Activated naive CD4-positive, alpha-beta T cell treated with anti-CD3 and anti-CD28 coated beads, Interleukin-2, amount 10 ng/mL, durations not matched to agents 7 days and 5 days (primary cell): ENCODE results near the gene PPP1R37.

Experiments used
- CTCF ChIA-PET: fragments of 350-600 bp; sonication (Branson Sonifier 250); formaldehyde crosslinking; loops from one replicate; lab custom pipeline; 2021; ENCODE audit warnings: antibody characterized with exemption; lab: Charles Lee
- DNase-seq: peaks from one replicate; pipeline ENCODE4 v3.0.0-alpha.2; 2020
- H3K27ac Mint-ChIP-seq: one replicate; pipeline ENCODE4 v1.8.0; 2021; ENCODE audit warnings: mild to moderate bottlenecking, moderate library complexity, mixed read lengths
- H3K27me3 Mint-ChIP-seq: one replicate; pipeline ENCODE4 v1.8.0; 2021; ENCODE audit warnings: mild to moderate bottlenecking, mixed read lengths
- H3K36me3 Mint-ChIP-seq: one replicate; pipeline ENCODE4 v1.8.0; 2021; ENCODE audit warnings: mixed read lengths
- H3K4me1 Mint-ChIP-seq: one replicate; pipeline ENCODE4 v1.8.0; 2021; ENCODE audit warnings: mixed read lengths
- H3K4me3 Mint-ChIP-seq: one replicate; pipeline ENCODE4 v1.8.0; 2021; ENCODE audit warnings: mild to moderate bottlenecking, moderate library complexity, mixed read lengths
- H3K9me3 Mint-ChIP-seq: one replicate; pipeline ENCODE4 v1.8.0; 2021; ENCODE audit warnings: mixed read lengths

Gene PPP1R37

GRCh38 chr19:45092747-45093678, at the start of gene PPP1R37:
TSS of gene PPP1R37 (plus strand) at chr19:45093179. CDS start at chr19:45093326, 147 bp downstream.
- CTCF ChIA-PET = interaction anchor here (0.7 to 2.1 kb wide), 6 partner anchors 33 to 392 kb away, joined by 3 to 14 read pairs (median 3); partner anchors contain the start of genes BLOC1S3 and TRAPPC6A
- peak; percentile 94 for DNase-seq
- Mint-ChIP-seq H3K4me1 (peaks cover 66% of the 10 kb centered on the region), H3K4me3 (peak within 1 kb of the TSS; percentile 91), H3K9me3 (peaks cover 3% of the 10 kb centered on the region), H3K36me3 (peaks cover 31% of the 10 kb centered on the region), H3K27me3 (no peaks in the 10 kb centered on the region), H3K27ac (peak within 1 kb of the TSS; percentile 97)

- CTCF ChIA-PET = interaction anchor here (0.5 to 3.1 kb wide), 2 partner anchors 13 to 144 kb away, joined by 3 to 13 read pairs; no protein-coding TSS in a partner anchor
- H3K36me3 Mint-ChIP-seq = peaks cover 29% of the 10 kb centered on the region
- H3K4me1 Mint-ChIP-seq = peaks cover 40% of the 10 kb centered on the region
- H3K9me3 Mint-ChIP-seq = no peaks in the 10 kb centered on the region
- H3K27ac Mint-ChIP-seq = no peak overlapping the region
- no peak for DNase-seq
- H3K4me3 Mint-ChIP-seq = no peak overlapping the region
- H3K27me3 Mint-ChIP-seq = no peaks in the 10 kb centered on the region
Observed at GRCh38 chr19:45045671-45046353, 47.2 kb upstream of the PPP1R37 start.

- H3K9me3 Mint-ChIP-seq = no peaks in the 10 kb centered on the region
- H3K4me3 Mint-ChIP-seq = no peak overlapping the region
- H3K36me3 Mint-ChIP-seq = peaks cover 27% of the 10 kb centered on the region
- no peak for DNase-seq
- peaks cover 38% of the 10 kb centered on the region for H3K4me1 Mint-ChIP-seq
- H3K27me3 Mint-ChIP-seq = no peaks in the 10 kb centered on the region
- CTCF ChIA-PET = interaction anchor here (3.1 kb wide), 1 partner anchor 13 kb away, joined by 13 read pairs; no protein-coding TSS in a partner anchor
- H3K27ac Mint-ChIP-seq = no peak overlapping the region
Observed at GRCh38 chr19:45046355-45046754, 46.6 kb upstream of the PPP1R37 start.

GRCh38 chr19:45047188-45047797, 45.7 kb upstream of the PPP1R37 start:
- no peak for DNase-seq
- Mint-ChIP-seq H3K4me3 (peak overlapping the region; percentile 66), H3K4me1 (peaks cover 29% of the 10 kb centered on the region), H3K9me3 (no peaks in the 10 kb centered on the region), H3K36me3 (peaks cover 22% of the 10 kb centered on the region), H3K27me3 (no peaks in the 10 kb centered on the region), H3K27ac (peak overlapping the region; percentile 86)
- CTCF ChIA-PET = interaction anchor here (0.7 to 1.1 kb wide), 3 partner anchors 8 to 47 kb away, joined by 3 to 4 read pairs (median 4); partner anchors contain the start of gene CLASRP

GRCh38 chr19:45049073-45049736, 43.8 kb upstream of the PPP1R37 start:
- no peak overlapping the region for H3K27ac Mint-ChIP-seq
- no peak for DNase-seq
- H3K4me3 Mint-ChIP-seq = no peak overlapping the region
- no peaks in the 10 kb centered on the region for H3K27me3 Mint-ChIP-seq
- H3K4me1 Mint-ChIP-seq = peaks cover 29% of the 10 kb centered on the region
- CTCF ChIA-PET = interaction anchor here (0.6 to 3.1 kb wide), 3 partner anchors 10 to 70 kb away, joined by 3 to 18 read pairs (median 6); no protein-coding TSS in a partner anchor
- H3K36me3 Mint-ChIP-seq = peaks cover 32% of the 10 kb centered on the region
- no peaks in the 10 kb centered on the region for H3K9me3 Mint-ChIP-seq

GRCh38 chr19:45050036-45050435, 42.9 kb upstream of the PPP1R37 start:
- Mint-ChIP-seq H3K27me3 (no peaks in the 10 kb centered on the region), H3K9me3 (no peaks in the 10 kb centered on the region), H3K4me1 (peaks cover 27% of the 10 kb centered on the region), H3K27ac (no peak overlapping the region), H3K36me3 (peaks cover 30% of the 10 kb centered on the region), H3K4me3 (no peak overlapping the region)
- no peak for DNase-seq
- CTCF ChIA-PET = interaction anchor here (1.2 to 3.1 kb wide), 2 partner anchors 9 to 60 kb away, joined by 6 to 18 read pairs; no protein-coding TSS in a partner anchor

GRCh38 chr19:45051929-45052579, 40.9 kb upstream of the PPP1R37 start:
- Mint-ChIP-seq H3K36me3 (peaks cover 28% of the 10 kb centered on the region), H3K27ac (no peak overlapping the region), H3K9me3 (no peaks in the 10 kb centered on the region), H3K4me1 (peaks cover 9% of the 10 kb centered on the region), H3K4me3 (no peak overlapping the region), H3K27me3 (no peaks in the 10 kb centered on the region)
- no peak for DNase-seq
- CTCF ChIA-PET = interaction anchor here (0.5 kb wide), 1 partner anchor 506 kb away, joined by 7 read pairs; no protein-coding TSS in a partner anchor

- no peak for DNase-seq
- Mint-ChIP-seq H3K4me1 (peaks cover 2% of the 10 kb centered on the region), H3K27me3 (no peaks in the 10 kb centered on the region), H3K27ac (no peak overlapping the region), H3K36me3 (peaks cover 56% of the 10 kb centered on the region), H3K9me3 (no peaks in the 10 kb centered on the region), H3K4me3 (no peak overlapping the region)
- CTCF ChIA-PET = interaction anchor here (0.6 to 0.9 kb wide), 2 partner anchors 27 to 56 kb away, joined by 3 read pairs; no protein-coding TSS in a partner anchor
Observed at GRCh38 chr19:45056831-45057230, 36.1 kb upstream of the PPP1R37 start.

GRCh38 chr19:45057444-45057843, 35.5 kb upstream of the PPP1R37 start:
- Mint-ChIP-seq H3K4me1 (peaks cover 2% of the 10 kb centered on the region), H3K27ac (no peak overlapping the region), H3K4me3 (no peak overlapping the region), H3K27me3 (no peaks in the 10 kb centered on the region), H3K9me3 (no peaks in the 10 kb centered on the region), H3K36me3 (peaks cover 54% of the 10 kb centered on the region)
- CTCF ChIA-PET = interaction anchor here (0.6 to 3.8 kb wide), 3 partner anchors 8 to 57 kb away, joined by 3 to 18 read pairs (median 3); no protein-coding TSS in a partner anchor
- DNase-seq = no peak

- Mint-ChIP-seq H3K36me3 (peaks cover 52% of the 10 kb centered on the region), H3K9me3 (no peaks in the 10 kb centered on the region), H3K27ac (no peak overlapping the region), H3K27me3 (no peaks in the 10 kb centered on the region), H3K4me1 (peaks cover 2% of the 10 kb centered on the region), H3K4me3 (no peak overlapping the region)
- CTCF ChIA-PET = interaction anchor here (1.1 to 3.8 kb wide), 11 partner anchors 9 to 156 kb away, joined by 3 to 22 read pairs (median 5); partner anchors contain the start of gene CLASRP
- DNase-seq = no peak
Observed at GRCh38 chr19:45058622-45059159, 34.3 kb upstream of the PPP1R37 start.

GRCh38 chr19:45059258-45059965, 33.6 kb upstream of the PPP1R37 start:
- CTCF ChIA-PET = interaction anchor here (0.5 to 3.8 kb wide), 20 partner anchors 9 to 371 kb away, joined by 3 to 22 read pairs (median 4); partner anchors contain the start of genes CLASRP and RELB
- DNase-seq = peak; percentile 91
- Mint-ChIP-seq H3K9me3 (no peaks in the 10 kb centered on the region), H3K4me3 (no peak overlapping the region), H3K36me3 (peaks cover 48% of the 10 kb centered on the region), H3K27ac (peak overlapping the region; percentile 55), H3K4me1 (peaks cover 2% of the 10 kb centered on the region), H3K27me3 (no peaks in the 10 kb centered on the region)

- DNase-seq = no peak
- CTCF ChIA-PET = interaction anchor here (0.6 to 0.7 kb wide), 2 partner anchors 41 to 142 kb away, joined by 3 read pairs; no protein-coding TSS in a partner anchor
- Mint-ChIP-seq H3K27ac (no peak overlapping the region), H3K9me3 (no peaks in the 10 kb centered on the region), H3K4me3 (no peak overlapping the region), H3K27me3 (no peaks in the 10 kb centered on the region), H3K4me1 (peaks cover 2% of the 10 kb centered on the region), H3K36me3 (peaks cover 45% of the 10 kb centered on the region)
Observed at GRCh38 chr19:45061965-45062364, 31.0 kb upstream of the PPP1R37 start.
